Measurements from ENCODE around the gene MAGI1.

- TF ChIP-seq, protein P1, sequence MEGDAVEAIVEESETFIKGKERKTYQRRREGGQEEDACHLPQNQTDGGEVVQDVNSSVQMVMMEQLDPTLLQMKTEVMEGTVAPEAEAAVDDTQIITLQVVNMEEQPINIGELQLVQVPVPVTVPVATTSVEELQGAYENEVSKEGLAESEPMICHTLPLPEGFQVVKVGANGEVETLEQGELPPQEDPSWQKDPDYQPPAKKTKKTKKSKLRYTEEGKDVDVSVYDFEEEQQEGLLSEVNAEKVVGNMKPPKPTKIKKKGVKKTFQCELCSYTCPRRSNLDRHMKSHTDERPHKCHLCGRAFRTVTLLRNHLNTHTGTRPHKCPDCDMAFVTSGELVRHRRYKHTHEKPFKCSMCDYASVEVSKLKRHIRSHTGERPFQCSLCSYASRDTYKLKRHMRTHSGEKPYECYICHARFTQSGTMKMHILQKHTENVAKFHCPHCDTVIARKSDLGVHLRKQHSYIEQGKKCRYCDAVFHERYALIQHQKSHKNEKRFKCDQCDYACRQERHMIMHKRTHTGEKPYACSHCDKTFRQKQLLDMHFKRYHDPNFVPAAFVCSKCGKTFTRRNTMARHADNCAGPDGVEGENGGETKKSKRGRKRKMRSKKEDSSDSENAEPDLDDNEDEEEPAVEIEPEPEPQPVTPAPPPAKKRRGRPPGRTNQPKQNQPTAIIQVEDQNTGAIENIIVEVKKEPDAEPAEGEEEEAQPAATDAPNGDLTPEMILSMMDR (IDR thresholded peaks at IDR 0.05) = no peak
- no peak for TF ChIP-seq POLR2A (IDR thresholded peaks at IDR 0.05)
These were observed 286.1 kb downstream of the MAGI1 start for GRCh38 chr3:65752636-65753035.

All from lower leg skin (tissue), 3 donors.